Neural cell (in vitro differentiated cells): ENCODE results near the gene CCNE1. TPM values are rescaled to one million over a fixed set of nuclear protein-coding genes. Genes with fewer than 3 reads are reported as not detected.
A peak's percentile ranks its signal among the peaks of the same experiment; 100 is the strongest.

Experiments used
- H2AFZ ChIP-seq: fragments of 200-600, 300-800 bp; sonication (generic), shearing (Covaris generic); 2 replicates; pipeline ENCODE4 v1.6.0; 2014; ENCODE audit warnings: low read depth, mild to moderate bottlenecking, antibody characterized with exemption, low read length, moderate library complexity
- H3F3A ChIP-seq: fragments of 200-600 bp; shearing (Covaris generic); 2 replicates; pipeline ENCODE4 v1.6.1; 2016; ENCODE audit warnings: mild to moderate bottlenecking, moderate library complexity, mixed read lengths, antibody characterized with exemption, low read length; ENCODE audit not compliant: insufficient read depth, poor library complexity, severe bottlenecking
- H3K27ac ChIP-seq: fragments of 200-600, 300-800 bp; sonication (generic), shearing (Covaris generic); 2 replicates; pipeline ENCODE4 v1.5.1; 2014; ENCODE audit warnings: mild to moderate bottlenecking, low read length, moderate library complexity
- H3K27me3 ChIP-seq: fragments of 300-800, 200-600 bp; sonication (generic), shearing (Covaris generic); 2 replicates; pipeline ENCODE4 v1.6.0; 2014; ENCODE audit warnings: mild to moderate bottlenecking, low read depth, low read length, moderate library complexity; ENCODE audit not compliant: insufficient read depth
- H3K36me3 ChIP-seq: fragments of 300-800, 200-600 bp; sonication (generic), shearing (Covaris generic); 2 replicates; pipeline ENCODE4 v1.5.1; 2014; ENCODE audit warnings: mild to moderate bottlenecking, antibody characterized with exemption, low read length, moderate library complexity; ENCODE audit not compliant: insufficient read depth
- H3K4me2 ChIP-seq: fragments of 300-800, 200-600 bp; sonication (generic), shearing (Covaris generic); 2 replicates; pipeline ENCODE4 v1.6.0; 2014; ENCODE audit warnings: mild to moderate bottlenecking, low read length
- H3K4me3 ChIP-seq: fragments of 300-800, 200-600 bp; sonication (generic), shearing (Covaris generic); 2 replicates; pipeline ENCODE4 v1.5.1; 2014; ENCODE audit warnings: mild to moderate bottlenecking, low read length, moderate library complexity
- H3K79me2 ChIP-seq: fragments of 200-600 bp; shearing (Covaris generic); replicated peaks from 2 replicates; pipeline ENCODE4 v1.6.0; 2014; ENCODE audit warnings: mild to moderate bottlenecking, low read length, moderate library complexity; ENCODE audit not compliant: insufficient read depth
- H3K9ac ChIP-seq: fragments of 300-800, 200-600 bp; sonication (generic), shearing (Covaris generic); 2 replicates; pipeline ENCODE4 v1.6.1; 2016; ENCODE audit warnings: mild to moderate bottlenecking, low read length, mixed read lengths
- H3K9me2 ChIP-seq: fragments of 200-600 bp; shearing (Covaris generic); 2 replicates; pipeline ENCODE4 v1.6.1; 2016; ENCODE audit warnings: mild to moderate bottlenecking, low read length, mixed read lengths; ENCODE audit not compliant: insufficient read depth
- H3K9me3 ChIP-seq: fragments of 200-600, 300-800 bp; sonication (generic), shearing (Covaris generic); 2 replicates; pipeline ENCODE4 v1.6.1; 2016; ENCODE audit warnings: mild to moderate bottlenecking, mixed run types, low read length, moderate library complexity, mixed read lengths
- H4K20me1 ChIP-seq: fragments of 200-600 bp; shearing (Covaris generic); 2 replicates; pipeline ENCODE4 v1.6.1; 2016; ENCODE audit warnings: mild to moderate bottlenecking, mixed run types; ENCODE audit not compliant: insufficient read depth
- EP300 ChIP-seq: fragments of 450-650 bp; conservative IDR thresholded peaks from 2 replicates; pipeline ENCODE4 v1.6.1; 2014; ENCODE audit warnings: antibody characterized with exemption, mild to moderate bottlenecking, moderate library complexity; ENCODE audit not compliant: poor library complexity, severe bottlenecking
- EZH2 ChIP-seq: fragments of 200-600, 300-800 bp; shearing (Covaris generic), sonication (generic); IDR thresholded peaks from 2 replicates; pipeline ENCODE4 v1.6.1; 2014; ENCODE audit warnings: antibody characterized with exemption, low read length, borderline replicate concordance, mild to moderate bottlenecking; ENCODE audit not compliant: insufficient read depth, poor library complexity, severe bottlenecking
- MXI1 ChIP-seq: fragments of 450-650 bp; conservative IDR thresholded peaks from 2 replicates; pipeline ENCODE4 v1.6.1; 2014; ENCODE audit warnings: antibody characterized with exemption, mild to moderate bottlenecking; ENCODE audit not compliant: poor library complexity, severe bottlenecking
- POLR2AphosphoS5 ChIP-seq: IDR thresholded peaks from 2 replicates; pipeline ENCODE4 v1.6.1; 2012
- RAD21 ChIP-seq: fragments of 450-650 bp; conservative IDR thresholded peaks from 2 replicates; pipeline ENCODE4 v1.6.1; 2014; ENCODE audit warnings: antibody characterized with exemption, mild to moderate bottlenecking, moderate library complexity
- REST ChIP-seq: IDR thresholded peaks from 2 replicates; pipeline ENCODE4 v1.6.1; 2012; ENCODE audit warnings: borderline replicate concordance
- SMC3 ChIP-seq: fragments of 450-650 bp; conservative IDR thresholded peaks from 2 replicates; pipeline ENCODE4 v1.6.1; 2014; ENCODE audit warnings: antibody characterized with exemption, mild to moderate bottlenecking, moderate library complexity; ENCODE audit not compliant: poor library complexity
- TAF1 ChIP-seq: IDR thresholded peaks from 2 replicates; pipeline ENCODE4 v1.6.1; 2012; ENCODE audit warnings: low read depth
- polyA plus RNA-seq: library from polyadenylated mRNA; depleted of rRNA; stranded (reverse); fragments of >200 nt; gene quantifications from 2 replicates; pipeline ENCODE4 v1.2.3, GENCODE V29; 2014
- TF ChIP-seq, protein P1 (sequence below): fragments of 450-650 bp; IDR thresholded peaks from 2 replicates; pipeline ENCODE4 v1.5.1; 2014; ENCODE audit warnings: antibody characterized with exemption, mild to moderate bottlenecking, moderate library complexity; ENCODE audit not compliant: poor library complexity, severe bottlenecking

Gene CCNE1
- polyA plus RNA-seq, 1 donor from 2014 or later = 4.1 TPM

DNA sequence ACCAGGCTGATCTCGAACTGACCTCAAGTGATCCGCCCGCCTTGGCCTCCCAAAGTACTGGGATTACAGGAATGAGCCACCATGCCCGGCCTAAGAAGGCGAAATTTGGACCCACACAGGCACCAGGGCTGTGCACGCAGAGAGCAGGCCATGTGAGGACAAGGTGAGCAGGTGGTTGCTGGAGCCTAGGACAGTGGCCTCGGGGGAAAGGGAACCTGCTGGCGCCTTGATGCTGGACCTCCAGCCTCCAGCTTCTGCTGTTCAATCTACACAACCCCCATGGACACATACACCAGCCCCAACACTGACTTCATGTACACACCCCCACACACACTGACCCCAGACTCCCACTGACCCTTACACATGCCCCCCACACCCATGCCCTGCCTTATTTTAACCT, 41.8 kb upstream of the CCNE1 start:
- no peaks in the 10 kb centered on the region for H3K79me2 ChIP-seq
- H3F3A ChIP-seq = no peaks in the 10 kb centered on the region
- no peak overlapping the region for H3K9ac ChIP-seq
- H3K9me3 ChIP-seq = no peaks in the 10 kb centered on the region
- no peaks in the 10 kb centered on the region for H4K20me1 ChIP-seq
- H3K27me3 ChIP-seq = no peaks in the 10 kb centered on the region
- H3K4me2 ChIP-seq = no peak overlapping the region
- TF ChIP-seq SMC3 = no peak
- TF ChIP-seq, protein P1, sequence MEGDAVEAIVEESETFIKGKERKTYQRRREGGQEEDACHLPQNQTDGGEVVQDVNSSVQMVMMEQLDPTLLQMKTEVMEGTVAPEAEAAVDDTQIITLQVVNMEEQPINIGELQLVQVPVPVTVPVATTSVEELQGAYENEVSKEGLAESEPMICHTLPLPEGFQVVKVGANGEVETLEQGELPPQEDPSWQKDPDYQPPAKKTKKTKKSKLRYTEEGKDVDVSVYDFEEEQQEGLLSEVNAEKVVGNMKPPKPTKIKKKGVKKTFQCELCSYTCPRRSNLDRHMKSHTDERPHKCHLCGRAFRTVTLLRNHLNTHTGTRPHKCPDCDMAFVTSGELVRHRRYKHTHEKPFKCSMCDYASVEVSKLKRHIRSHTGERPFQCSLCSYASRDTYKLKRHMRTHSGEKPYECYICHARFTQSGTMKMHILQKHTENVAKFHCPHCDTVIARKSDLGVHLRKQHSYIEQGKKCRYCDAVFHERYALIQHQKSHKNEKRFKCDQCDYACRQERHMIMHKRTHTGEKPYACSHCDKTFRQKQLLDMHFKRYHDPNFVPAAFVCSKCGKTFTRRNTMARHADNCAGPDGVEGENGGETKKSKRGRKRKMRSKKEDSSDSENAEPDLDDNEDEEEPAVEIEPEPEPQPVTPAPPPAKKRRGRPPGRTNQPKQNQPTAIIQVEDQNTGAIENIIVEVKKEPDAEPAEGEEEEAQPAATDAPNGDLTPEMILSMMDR = no peak
- TF ChIP-seq POLR2AphosphoS5 = no peak
- TF ChIP-seq TAF1 = no peak
- no peak for TF ChIP-seq EP300
- TF ChIP-seq RAD21 = no peak
- TF ChIP-seq REST = no peak
- no peak for TF ChIP-seq EZH2
- TF ChIP-seq MXI1 = no peak
- H3K9me2 ChIP-seq = no peaks in the 10 kb centered on the region
- no peak overlapping the region for H3K4me3 ChIP-seq
- H3K27ac ChIP-seq = no peak overlapping the region
- no peaks in the 10 kb centered on the region for H3K36me3 ChIP-seq
- H2AFZ ChIP-seq = no peak overlapping the region

GRCh38 chr19:29770648-29771047, 41.1 kb upstream of the CCNE1 start:
- H3K27me3 ChIP-seq = no peaks in the 10 kb centered on the region
- no peak for TF ChIP-seq POLR2AphosphoS5
- H3K36me3 ChIP-seq = no peaks in the 10 kb centered on the region
- no peak overlapping the region for H3K4me3 ChIP-seq
- no peak overlapping the region for H3K4me2 ChIP-seq
- H3K79me2 ChIP-seq = no peaks in the 10 kb centered on the region
- no peaks in the 10 kb centered on the region for H3K9me2 ChIP-seq
- H3K9me3 ChIP-seq = no peaks in the 10 kb centered on the region
- no peaks in the 10 kb centered on the region for H3F3A ChIP-seq
- H3K27ac ChIP-seq = no peak overlapping the region
- no peaks in the 10 kb centered on the region for H4K20me1 ChIP-seq
- no peak overlapping the region for H3K9ac ChIP-seq
- no peak overlapping the region for H2AFZ ChIP-seq

DNA sequence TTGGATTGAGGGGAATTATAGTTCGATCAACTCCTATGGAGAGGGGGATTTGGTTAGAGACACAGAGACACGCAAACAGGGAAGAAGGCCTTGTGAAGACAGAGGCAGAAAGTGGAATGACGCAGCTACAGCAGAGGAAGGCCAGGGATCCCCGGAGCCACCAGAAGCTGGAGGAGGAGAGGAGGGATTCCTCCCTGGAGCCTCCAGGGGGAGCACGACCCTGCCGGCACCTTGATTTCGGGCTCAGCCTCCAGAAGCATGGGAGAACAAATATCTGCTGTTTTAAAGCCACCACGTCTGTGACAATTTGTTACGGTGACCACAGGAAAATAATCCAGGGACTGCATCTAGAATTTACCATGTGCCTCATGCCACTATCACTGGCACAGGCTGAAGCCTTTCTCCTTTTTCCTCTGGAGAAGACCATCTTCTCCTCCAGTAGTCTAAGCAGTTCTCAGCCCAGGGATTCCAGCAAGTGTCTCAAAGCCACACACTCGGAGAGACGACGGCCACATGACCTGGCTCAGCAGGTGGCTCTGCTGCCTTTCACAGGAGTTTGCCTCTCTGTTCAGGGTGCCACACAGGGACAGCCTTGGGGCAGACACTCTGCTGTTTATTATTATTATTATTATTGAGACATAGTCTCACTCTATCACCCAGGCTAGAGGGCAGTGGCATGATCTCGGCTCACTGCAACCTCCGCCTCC, 39.9 kb upstream of the CCNE1 start:
- H3K9ac ChIP-seq = no peak overlapping the region
- H3K36me3 ChIP-seq = no peaks in the 10 kb centered on the region
- H3K9me3 ChIP-seq = no peaks in the 10 kb centered on the region
- no peaks in the 10 kb centered on the region for H3F3A ChIP-seq
- H4K20me1 ChIP-seq = no peaks in the 10 kb centered on the region
- TF ChIP-seq RAD21 (peak; percentile 33), SMC3 (peak; percentile 37), EP300 (no peak)
- TF ChIP-seq, protein P1 = peak; percentile 54
- H3K27me3 ChIP-seq = no peaks in the 10 kb centered on the region
- H3K4me2 ChIP-seq = no peak overlapping the region
- no peaks in the 10 kb centered on the region for H3K79me2 ChIP-seq
- H3K4me3 ChIP-seq = no peak overlapping the region
- H3K9me2 ChIP-seq = no peaks in the 10 kb centered on the region
- no peak overlapping the region for H2AFZ ChIP-seq
- H3K27ac ChIP-seq = no peak overlapping the region
